Measurements from ENCODE around the gene FYB1.

FYB1 gene

DNA sequence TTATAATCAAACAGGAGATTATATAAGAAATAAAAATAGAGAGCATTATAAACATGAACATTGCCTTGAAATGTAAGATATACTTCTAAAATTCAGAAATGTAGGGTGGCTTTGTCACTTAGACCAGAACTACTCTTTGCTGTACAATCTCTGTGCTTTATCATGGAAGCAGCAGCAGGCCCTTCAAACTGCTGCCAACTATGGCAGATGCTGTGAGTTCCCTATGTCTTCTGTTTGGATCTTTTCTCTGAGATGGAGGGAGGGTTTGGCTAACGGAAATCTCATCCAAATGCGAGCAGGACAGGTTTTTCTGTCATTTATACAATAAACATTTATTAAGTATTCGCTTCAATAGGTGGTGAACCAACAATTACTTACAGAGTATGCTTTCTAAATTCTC is 110.4 kb downstream of the FYB1 start:
- no peaks in the 10 kb centered on the region for H3K27me3 ChIP-seq (ENCODE audit: control insufficient read depth, insufficient read depth, low read length, poor library complexity, severe bottlenecking)
- no peaks in the 10 kb centered on the region for H3K36me3 ChIP-seq (ENCODE audit: control insufficient read depth, insufficient read depth, low read length)
- no peak overlapping the region for H3K4me3 ChIP-seq (ENCODE audit: insufficient read depth, low read depth, low read length)
- 90% methylated on average over 3 of the region's 3 CpGs; no CpG with 5 or more reads in 1 of the 2 experiments for WGBS, 2 experiments
- no peak overlapping the region for H3K27ac ChIP-seq (ENCODE audit: insufficient read depth, low read depth, low read length, poor library complexity, severe bottlenecking)
- H3K4me1 ChIP-seq (ENCODE audit: control insufficient read depth, insufficient read depth, low read length) = no peaks in the 10 kb centered on the region
- no peaks in the 10 kb centered on the region for H3K9me3 ChIP-seq (ENCODE audit: control insufficient read depth, low read length)

DNA sequence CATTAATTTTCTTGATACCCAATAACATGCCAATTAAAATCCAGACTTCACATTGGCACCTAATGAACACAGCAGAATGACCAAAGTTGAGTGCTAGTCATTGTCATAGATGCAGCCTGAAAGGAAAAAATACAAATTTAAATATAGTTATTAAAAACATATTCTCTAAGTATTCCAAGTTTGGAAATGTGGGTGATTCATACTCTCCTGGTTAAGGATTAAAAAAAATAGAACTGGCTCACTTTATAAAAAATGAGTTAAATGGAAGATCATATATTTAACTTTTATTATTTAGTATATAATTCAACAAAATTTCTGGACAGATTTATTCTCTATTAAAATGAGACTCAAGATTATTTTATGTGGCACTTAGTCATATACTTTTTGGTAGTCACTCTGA is 112.0 kb downstream of the FYB1 start:
- Histone ChIP-seq H3K4me3 (ENCODE audit: insufficient read depth, low read depth, low read length) (no peak overlapping the region), H3K4me1 (ENCODE audit: control insufficient read depth, insufficient read depth, low read length) (no peaks in the 10 kb centered on the region), H3K27ac (ENCODE audit: insufficient read depth, low read depth, low read length, poor library complexity, severe bottlenecking) (no peak overlapping the region), H3K27me3 (ENCODE audit: control insufficient read depth, insufficient read depth, low read length, poor library complexity, severe bottlenecking) (no peaks in the 10 kb centered on the region), H3K36me3 (ENCODE audit: control insufficient read depth, insufficient read depth, low read length) (no peaks in the 10 kb centered on the region), H3K9me3 (ENCODE audit: control insufficient read depth, low read length) (no peaks in the 10 kb centered on the region)

DNA sequence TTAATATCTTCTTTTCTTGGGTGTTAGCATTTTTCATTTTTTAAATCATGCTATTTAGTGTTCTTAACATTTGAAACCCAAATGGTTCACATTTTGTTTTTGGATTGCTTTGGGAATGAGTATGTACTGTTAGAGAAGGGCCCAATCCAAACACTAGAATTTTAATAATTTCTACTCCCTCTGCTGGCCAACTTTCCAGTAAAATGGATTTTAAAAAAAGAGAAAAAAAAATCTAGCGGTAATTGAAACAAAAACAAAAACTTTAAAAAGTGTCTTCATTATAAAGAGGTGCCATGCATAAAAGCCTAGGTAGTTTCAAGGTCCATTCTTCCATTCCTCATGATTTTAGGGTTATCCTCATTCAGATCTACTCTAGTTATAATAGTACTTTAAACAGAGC is 113.0 kb downstream of the FYB1 start:
- H3K9me3 ChIP-seq (ENCODE audit: control insufficient read depth, low read length) = no peaks in the 10 kb centered on the region
- H3K27me3 ChIP-seq (ENCODE audit: control insufficient read depth, insufficient read depth, low read length, poor library complexity, severe bottlenecking) = no peaks in the 10 kb centered on the region
- no peaks in the 10 kb centered on the region for H3K4me1 ChIP-seq (ENCODE audit: control insufficient read depth, insufficient read depth, low read length)
- 90% methylated on average over 1 of the region's 1 CpG; no CpG with 5 or more reads in 1 of the 2 experiments for WGBS, 2 experiments
- no peaks in the 10 kb centered on the region for H3K36me3 ChIP-seq (ENCODE audit: control insufficient read depth, insufficient read depth, low read length)
- no peak overlapping the region for H3K27ac ChIP-seq (ENCODE audit: insufficient read depth, low read depth, low read length, poor library complexity, severe bottlenecking)
- H3K4me3 ChIP-seq (ENCODE audit: insufficient read depth, low read depth, low read length) = no peak overlapping the region

- H3K9me3 ChIP-seq (ENCODE audit: control insufficient read depth, low read length) = no peaks in the 10 kb centered on the region
- H3K27ac ChIP-seq (ENCODE audit: insufficient read depth, low read depth, low read length, poor library complexity, severe bottlenecking) = no peak overlapping the region
- 82 to 100% methylated on average over 1 of the region's 1 CpG for WGBS, 2 experiments
- no peaks in the 10 kb centered on the region for H3K36me3 ChIP-seq (ENCODE audit: control insufficient read depth, insufficient read depth, low read length)
- H3K4me1 ChIP-seq (ENCODE audit: control insufficient read depth, insufficient read depth, low read length) = no peaks in the 10 kb centered on the region
- no peak overlapping the region for H3K4me3 ChIP-seq (ENCODE audit: insufficient read depth, low read depth, low read length)
- H3K27me3 ChIP-seq (ENCODE audit: control insufficient read depth, insufficient read depth, low read length, poor library complexity, severe bottlenecking) = no peaks in the 10 kb centered on the region
Observed at GRCh38 chr5:39104221-39104620, 115.1 kb downstream of the FYB1 start.

DNA sequence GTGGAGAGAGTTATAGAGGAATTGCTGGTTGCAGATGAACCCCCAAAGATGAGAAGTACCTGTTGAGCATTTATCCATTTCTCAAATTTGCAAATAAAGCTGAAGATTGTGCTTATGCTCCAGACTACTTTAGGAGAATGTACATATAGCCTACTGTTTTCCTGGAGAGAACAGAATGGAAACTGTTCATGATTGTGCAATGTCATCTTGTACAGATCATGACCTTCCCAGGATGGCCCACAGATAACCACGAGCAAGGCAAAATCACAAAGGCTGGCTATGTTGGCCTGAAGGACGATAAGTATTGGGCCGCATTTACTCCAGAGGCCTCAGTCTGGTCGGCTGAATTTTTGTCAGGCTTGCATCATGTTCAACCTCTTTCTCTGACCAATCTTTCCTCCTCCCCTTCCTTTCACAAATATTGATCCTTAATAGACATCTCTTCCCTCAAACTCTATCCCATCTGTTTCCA is 116.6 kb downstream of the FYB1 start:
- Histone ChIP-seq H3K27ac (ENCODE audit: insufficient read depth, low read depth, low read length, poor library complexity, severe bottlenecking) (no peak overlapping the region), H3K9me3 (ENCODE audit: control insufficient read depth, low read length) (no peaks in the 10 kb centered on the region), H3K4me1 (ENCODE audit: control insufficient read depth, insufficient read depth, low read length) (no peaks in the 10 kb centered on the region), H3K36me3 (ENCODE audit: control insufficient read depth, insufficient read depth, low read length) (no peaks in the 10 kb centered on the region), H3K27me3 (ENCODE audit: control insufficient read depth, insufficient read depth, low read length, poor library complexity, severe bottlenecking) (no peaks in the 10 kb centered on the region), H3K4me3 (ENCODE audit: insufficient read depth, low read depth, low read length) (no peak overlapping the region)
- 93 to 97% methylated on average over 4 of the region's 4 CpGs for WGBS, 2 experiments

DNA sequence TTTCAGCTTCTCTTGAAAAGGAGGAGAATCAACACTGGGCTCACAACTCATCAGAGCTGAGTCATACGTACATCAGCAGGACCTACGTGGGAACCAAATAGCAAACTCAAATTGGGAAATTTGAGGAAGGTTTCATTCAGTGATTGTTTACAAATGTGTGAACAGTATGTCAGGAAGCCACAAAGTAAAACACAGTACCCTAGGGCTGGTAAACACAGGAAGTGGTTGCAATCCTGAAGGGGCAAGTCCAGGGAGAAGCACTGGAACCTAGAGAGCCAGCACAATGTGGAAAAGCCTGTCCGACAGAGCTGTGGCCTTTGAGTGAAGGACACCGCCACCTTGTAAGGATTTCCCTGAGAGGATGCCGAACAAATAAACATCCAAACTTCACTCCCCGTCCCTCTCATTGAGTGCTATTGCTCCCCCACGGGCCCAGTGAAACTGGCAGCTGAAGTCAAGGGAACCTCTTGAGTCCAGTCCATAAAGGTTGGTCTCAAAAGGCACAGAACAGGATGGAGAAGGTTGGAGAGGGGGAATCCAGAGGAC is 118.4 kb downstream of the FYB1 start:
- Histone ChIP-seq H3K36me3 (ENCODE audit: control insufficient read depth, insufficient read depth, low read length) (no peaks in the 10 kb centered on the region), H3K27me3 (ENCODE audit: control insufficient read depth, insufficient read depth, low read length, poor library complexity, severe bottlenecking) (no peaks in the 10 kb centered on the region), H3K4me3 (ENCODE audit: insufficient read depth, low read depth, low read length) (no peak overlapping the region), H3K27ac (ENCODE audit: insufficient read depth, low read depth, low read length, poor library complexity, severe bottlenecking) (no peak overlapping the region), H3K4me1 (ENCODE audit: control insufficient read depth, insufficient read depth, low read length) (no peaks in the 10 kb centered on the region), H3K9me3 (ENCODE audit: control insufficient read depth, low read length) (no peaks in the 10 kb centered on the region)
- 93 to 96% methylated on average over 7 of the region's 7 CpGs for WGBS, 2 experiments

- Histone ChIP-seq H3K36me3 (ENCODE audit: control insufficient read depth, insufficient read depth, low read length) (no peaks in the 10 kb centered on the region), H3K27ac (ENCODE audit: insufficient read depth, low read depth, low read length, poor library complexity, severe bottlenecking) (no peak overlapping the region), H3K4me3 (ENCODE audit: insufficient read depth, low read depth, low read length) (no peak overlapping the region), H3K27me3 (ENCODE audit: control insufficient read depth, insufficient read depth, low read length, poor library complexity, severe bottlenecking) (no peaks in the 10 kb centered on the region), H3K9me3 (ENCODE audit: control insufficient read depth, low read length) (no peaks in the 10 kb centered on the region), H3K4me1 (ENCODE audit: control insufficient read depth, insufficient read depth, low read length) (no peaks in the 10 kb centered on the region)
- WGBS, 2 experiments = 89 to 94% methylated on average over 5 to 6 of the region's 6 CpGs
Observed at GRCh38 chr5:39100301-39100850, 119.0 kb downstream of the FYB1 start.

GRCh38 chr5:39099831-39100230 is 119.5 kb downstream of the FYB1 start:
- H3K4me3 ChIP-seq (ENCODE audit: insufficient read depth, low read depth, low read length) = no peak overlapping the region
- H3K27me3 ChIP-seq (ENCODE audit: control insufficient read depth, insufficient read depth, low read length, poor library complexity, severe bottlenecking) = no peaks in the 10 kb centered on the region
- H3K27ac ChIP-seq (ENCODE audit: insufficient read depth, low read depth, low read length, poor library complexity, severe bottlenecking) = no peak overlapping the region

GRCh38 chr5:39093352-39093751 is 126.0 kb downstream of the FYB1 start:
- H3K9me3 ChIP-seq (ENCODE audit: control insufficient read depth, low read length) = no peaks in the 10 kb centered on the region
- no peaks in the 10 kb centered on the region for H3K27me3 ChIP-seq (ENCODE audit: control insufficient read depth, insufficient read depth, low read length, poor library complexity, severe bottlenecking)
- H3K36me3 ChIP-seq (ENCODE audit: control insufficient read depth, insufficient read depth, low read length) = no peaks in the 10 kb centered on the region
- no peaks in the 10 kb centered on the region for H3K4me1 ChIP-seq (ENCODE audit: control insufficient read depth, insufficient read depth, low read length)
- H3K27ac ChIP-seq (ENCODE audit: insufficient read depth, low read depth, low read length, poor library complexity, severe bottlenecking) = no peak overlapping the region
- WGBS, 2 experiments = no CpG with 5 or more reads among the region's 1 CpG
- H3K4me3 ChIP-seq (ENCODE audit: insufficient read depth, low read depth, low read length) = no peak overlapping the region

More at GRCh38 chr5:39099831-39100230, 119.5 kb downstream of the FYB1 start:
- Histone ChIP-seq H3K36me3 (ENCODE audit: control insufficient read depth, insufficient read depth, low read length) (no peaks in the 10 kb centered on the region), H3K4me1 (ENCODE audit: control insufficient read depth, insufficient read depth, low read length) (no peaks in the 10 kb centered on the region), H3K9me3 (ENCODE audit: control insufficient read depth, low read length) (no peaks in the 10 kb centered on the region)

- no peak overlapping the region for H3K27ac ChIP-seq (ENCODE audit: insufficient read depth, low read depth, low read length, poor library complexity, severe bottlenecking)
- no peaks in the 10 kb centered on the region for H3K9me3 ChIP-seq (ENCODE audit: control insufficient read depth, low read length)
- H3K36me3 ChIP-seq (ENCODE audit: control insufficient read depth, insufficient read depth, low read length) = no peaks in the 10 kb centered on the region
- 91 to 96% methylated on average over 4 of the region's 4 CpGs for WGBS, 2 experiments
- H3K27me3 ChIP-seq (ENCODE audit: control insufficient read depth, insufficient read depth, low read length, poor library complexity, severe bottlenecking) = no peaks in the 10 kb centered on the region
- no peak overlapping the region for H3K4me3 ChIP-seq (ENCODE audit: insufficient read depth, low read depth, low read length)
- H3K4me1 ChIP-seq (ENCODE audit: control insufficient read depth, insufficient read depth, low read length) = no peaks in the 10 kb centered on the region
Observed at GRCh38 chr5:39092581-39093351, 126.6 kb downstream of the FYB1 start.

Data from ectodermal cell (in vitro differentiated cells).